ENCODE data around the gene STXBP5.
"Not testable (repeated sequence)": the region's sequence is repeated elsewhere in the genome, so short reads cannot be mapped to it uniquely, and the experiment has no call there.

Gene STXBP5

DNA sequence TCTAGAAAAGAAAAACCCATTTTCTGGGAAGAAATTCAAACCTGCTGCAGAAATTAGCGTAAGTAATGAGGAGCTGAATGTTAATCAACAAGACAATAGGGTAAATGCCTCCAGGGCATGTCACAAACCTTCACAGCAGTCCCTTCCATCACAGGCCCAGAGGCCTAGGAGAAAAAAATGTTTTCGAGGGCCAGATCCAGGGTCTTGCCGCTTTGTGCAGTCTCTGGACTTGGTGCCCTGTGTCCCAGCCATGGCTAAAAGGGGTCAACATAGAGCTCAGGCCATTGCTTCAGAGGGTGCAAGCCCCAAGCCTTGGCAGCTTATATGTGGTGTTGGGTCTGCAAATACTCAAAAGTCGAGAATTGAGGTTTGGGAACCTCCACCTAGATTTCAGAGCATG lies 99.8 kb downstream of the STXBP5 start:
- no peak for DNase-seq

DNA sequence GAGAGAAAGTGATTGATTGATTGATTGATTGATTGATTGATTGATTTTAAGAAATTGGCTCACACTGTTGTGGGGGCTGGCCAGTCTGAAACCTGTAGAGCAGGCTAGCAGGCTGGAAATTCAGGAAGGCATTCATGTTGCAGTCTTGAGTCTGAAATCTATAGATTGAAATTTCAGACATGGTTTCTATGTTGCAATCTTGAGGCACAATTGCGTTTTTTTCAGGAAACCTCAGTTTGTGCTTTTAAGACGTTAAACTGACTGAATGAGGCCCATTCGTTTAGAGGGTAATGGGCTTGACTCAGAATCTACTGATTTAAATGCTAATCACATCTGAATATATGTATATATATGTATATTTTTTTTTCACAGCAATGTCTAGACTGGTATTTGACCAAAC lies 106.3 kb downstream of the STXBP5 start:
- DNase-seq, result no peak

DNA sequence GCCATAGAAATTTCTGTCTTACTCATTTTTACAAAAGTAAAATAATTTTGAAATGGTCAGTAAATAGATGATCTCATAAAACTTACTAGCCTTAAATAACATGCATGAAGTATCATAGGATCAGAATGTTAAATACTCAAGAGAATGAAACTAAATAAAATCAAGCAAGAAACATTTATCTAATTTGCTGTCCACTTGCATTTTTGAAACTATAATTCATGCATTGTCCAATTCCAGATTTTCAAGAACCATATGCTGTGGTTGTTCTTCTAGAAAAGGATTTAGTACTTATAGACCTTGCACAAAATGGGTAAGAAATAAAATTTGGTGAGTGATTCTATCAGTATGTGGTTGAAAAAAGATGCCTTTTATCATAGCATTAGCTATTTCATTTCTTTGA lies 107.0 kb downstream of the STXBP5 start:
- DNase-seq, result no peak

DNA sequence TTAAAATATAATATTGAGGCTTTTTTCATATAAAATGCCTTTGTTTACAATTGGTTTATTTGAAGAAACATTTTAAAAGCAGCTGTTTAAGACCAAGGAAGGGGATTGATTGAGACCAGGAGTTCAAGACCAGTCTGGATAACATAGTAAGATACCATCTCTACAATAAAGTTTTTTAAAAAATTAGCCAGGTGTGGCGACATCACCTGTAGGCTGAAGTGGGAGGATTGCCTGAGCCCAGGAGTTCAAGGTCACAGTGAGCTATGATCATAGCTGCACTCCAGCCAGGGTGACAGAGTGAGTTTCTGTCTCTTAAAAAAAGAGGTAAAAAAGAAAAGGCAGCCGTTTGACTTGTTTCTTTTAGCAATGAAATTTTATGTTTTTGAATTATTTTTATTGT lies 117.0 kb downstream of the STXBP5 start:
- no peak for DNase-seq

DNA sequence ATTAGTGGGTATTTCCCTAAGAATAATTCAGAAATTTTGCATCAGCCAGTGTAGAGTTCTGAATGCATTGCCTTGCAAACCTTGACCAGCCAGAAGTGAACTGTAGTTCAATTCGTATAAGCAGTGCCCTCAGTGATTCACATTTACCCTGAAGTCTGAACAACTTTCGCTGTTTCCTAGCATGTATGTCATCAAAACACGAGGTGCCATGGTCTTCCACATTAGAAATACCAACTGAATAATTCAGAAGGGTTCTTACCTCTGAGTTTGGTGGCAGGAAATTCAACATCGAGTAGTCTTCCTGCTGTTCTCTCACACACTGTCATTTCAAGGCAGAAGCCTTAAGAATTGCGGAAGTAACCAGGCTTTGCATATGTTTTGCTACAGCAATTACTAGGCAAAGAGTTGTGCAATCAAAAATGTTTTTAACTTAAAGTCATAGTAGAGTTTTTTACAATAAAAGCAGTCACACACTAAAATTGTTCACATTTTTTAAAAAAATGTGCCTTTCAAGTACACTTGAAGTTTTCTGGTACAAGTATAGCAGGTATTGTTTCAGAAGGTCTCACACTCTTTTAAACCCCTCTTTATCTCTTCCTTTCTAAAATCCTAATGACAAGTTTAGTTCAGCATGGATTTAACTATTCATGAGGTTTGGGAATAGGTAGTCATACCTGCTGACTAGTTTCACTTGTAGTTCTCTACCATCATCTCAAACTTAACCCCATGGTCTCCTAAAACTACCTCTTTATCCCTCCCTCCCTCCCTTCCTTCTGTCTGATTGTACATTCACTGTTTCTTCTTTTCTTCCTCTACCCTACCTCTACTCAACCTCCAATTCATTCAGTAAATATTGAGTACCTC lies 118.3 kb downstream of the STXBP5 start:
- DNase-seq, result no peak

DNA sequence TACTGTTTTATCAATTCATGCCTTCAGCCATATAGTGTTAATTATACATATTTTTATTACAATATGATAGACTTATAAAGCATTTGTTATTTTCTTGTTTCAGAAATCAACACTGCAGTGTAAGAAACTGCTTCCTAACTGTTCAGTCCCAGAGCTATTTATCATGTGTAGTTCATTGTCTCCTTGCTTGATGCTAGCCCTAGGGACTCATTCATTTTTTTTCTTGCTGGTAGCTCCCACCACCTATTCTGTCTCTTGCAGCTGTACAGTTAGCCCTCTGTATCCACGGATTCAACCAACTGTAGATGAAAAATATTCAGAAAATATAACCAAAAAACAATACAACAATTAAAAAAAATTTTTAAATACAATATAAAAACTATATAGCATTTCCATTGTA lies 121.3 kb downstream of the STXBP5 start:
- DNase-seq, result no peak

DNA sequence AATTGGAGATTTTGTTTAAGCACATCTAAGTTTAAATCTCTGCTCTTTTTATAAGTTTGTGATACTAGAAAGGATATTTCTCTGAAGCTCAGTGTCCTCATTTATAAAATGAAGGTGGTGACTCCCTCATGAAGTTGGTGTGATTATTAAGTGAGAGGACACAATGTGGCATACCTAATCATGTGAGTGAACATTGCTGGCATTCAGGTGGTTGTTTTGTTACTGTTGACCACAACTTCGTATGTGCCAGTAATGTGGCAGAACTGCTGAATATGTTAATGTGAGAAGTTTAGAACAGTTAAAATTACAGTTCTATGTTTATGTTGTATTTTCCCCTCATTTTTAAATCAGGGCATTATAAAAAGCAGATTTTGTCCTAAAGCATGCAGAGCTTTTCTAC lies 127.2 kb downstream of the STXBP5 start:
- no peak for DNase-seq

DNA sequence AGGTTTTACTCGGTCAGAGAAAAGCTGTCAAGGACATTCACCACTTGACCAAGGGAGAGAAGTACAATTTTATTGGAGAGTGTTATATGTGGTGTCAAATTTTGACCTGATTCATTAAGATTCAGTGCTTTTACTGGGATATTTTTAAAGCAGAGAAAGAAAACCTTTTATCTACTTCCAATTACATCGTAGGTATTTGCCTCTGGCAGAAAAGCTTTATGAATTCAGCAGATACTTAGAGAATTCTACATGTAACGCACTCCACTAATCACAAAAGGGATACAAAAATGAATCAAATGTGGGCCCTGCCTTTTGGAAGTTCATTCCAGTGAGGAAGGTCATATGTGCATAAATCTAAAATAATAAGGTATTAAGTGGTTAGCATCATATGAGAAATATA lies 133.7 kb downstream of the STXBP5 start:
- DNase-seq, result no peak

DNA sequence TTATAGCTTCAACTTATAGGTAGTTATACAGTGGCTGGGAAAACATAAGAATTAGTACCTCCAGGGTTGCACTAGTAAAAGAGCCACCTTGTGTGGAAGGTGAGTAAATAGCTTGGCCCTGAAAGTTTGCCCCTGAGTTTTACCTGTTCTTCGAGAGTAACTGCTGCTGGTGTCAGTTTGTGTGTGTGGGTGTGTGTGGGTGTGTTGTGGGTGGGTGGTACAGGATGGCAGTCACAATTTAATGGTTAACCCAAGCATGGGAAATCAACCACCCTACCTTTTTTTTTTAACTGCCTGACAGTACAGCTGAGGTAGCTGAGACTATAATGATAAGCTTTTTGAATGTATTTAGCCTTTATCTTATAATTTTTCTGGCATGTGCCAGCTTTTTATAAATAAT lies 137.3 kb downstream of the STXBP5 start:
- no peak for DNase-seq

DNA sequence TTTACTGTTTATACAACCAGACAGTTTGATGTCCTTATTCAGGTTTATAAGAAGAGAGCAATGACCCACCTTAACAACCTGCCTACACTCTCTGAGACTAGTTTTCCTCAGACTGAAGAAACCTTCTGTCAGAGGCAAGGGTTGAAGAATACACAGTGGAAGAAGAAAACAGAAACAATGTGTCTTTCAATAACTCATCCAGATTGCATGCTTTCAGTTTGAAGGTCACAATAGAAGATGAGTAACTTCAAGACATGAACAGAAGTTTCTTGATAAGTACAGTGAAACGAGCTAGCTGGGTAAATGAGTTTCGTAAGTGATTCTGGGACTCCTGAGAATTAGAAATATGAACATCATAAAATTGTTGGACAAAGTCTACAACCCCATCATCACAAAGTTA lies 141.7 kb downstream of the STXBP5 start:
- no peak for DNase-seq

DNA sequence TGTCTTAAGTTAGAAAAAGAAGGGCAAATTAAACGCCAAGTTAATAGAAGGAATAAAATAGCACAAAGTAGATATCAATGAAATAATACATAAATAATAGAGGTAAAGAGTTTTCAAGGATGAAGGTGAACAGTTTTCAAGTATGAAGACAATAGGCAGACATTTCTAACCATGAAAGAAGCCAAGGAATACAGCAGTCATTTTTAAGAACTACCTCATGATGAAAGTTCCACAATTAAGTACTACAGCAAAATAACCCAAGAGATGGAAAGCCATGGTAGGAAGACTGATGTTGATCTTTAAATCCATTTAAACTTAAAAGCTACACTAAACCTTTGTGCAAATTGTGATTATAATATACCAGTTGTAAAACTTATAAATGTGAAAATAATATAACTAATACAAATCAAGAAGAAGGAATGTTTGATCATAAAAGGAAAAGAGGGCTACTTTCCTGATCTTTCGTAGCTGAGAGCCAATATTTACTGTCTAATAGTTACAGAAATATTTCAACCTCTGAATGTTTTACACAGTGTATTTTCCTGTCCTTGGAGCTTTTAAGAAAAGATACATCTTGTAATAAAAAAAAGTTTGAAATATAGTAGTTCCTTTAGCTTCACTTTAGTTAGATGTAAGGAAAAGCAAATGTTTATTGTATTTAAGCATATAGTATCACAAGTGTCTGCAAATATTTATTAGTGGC lies 143.1 kb downstream of the STXBP5 start:
- no peak for DNase-seq

DNA sequence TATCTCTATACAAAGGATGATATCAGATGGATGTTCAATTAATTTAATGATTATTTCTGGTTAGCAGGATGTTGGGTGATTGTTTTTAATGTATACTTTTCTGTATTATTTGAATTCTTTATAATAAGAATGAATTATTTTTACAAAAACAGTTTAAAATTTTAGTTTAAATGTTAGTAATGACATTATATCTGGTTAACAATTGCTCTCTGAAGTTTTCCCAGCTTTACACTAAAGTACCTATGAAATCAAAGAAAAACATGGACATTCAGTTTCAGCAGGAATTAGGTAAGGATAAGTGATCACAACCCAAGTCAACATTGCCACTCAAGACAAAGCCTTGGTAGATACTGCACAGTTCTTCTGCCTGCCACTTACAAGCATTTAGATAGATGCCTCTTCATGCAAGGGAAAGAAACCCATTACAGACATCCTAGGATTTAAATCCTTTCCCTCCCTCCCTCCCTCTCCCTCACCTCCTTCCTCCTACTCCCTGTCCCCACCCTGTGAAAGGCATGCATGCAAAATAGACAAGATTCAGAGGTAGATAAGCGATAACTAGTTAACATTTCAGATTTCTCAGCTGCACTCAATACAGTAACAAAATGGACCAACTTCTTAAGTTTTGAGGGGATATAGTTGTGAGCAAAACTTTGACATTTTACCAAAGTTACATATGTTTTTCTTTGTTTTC lies 143.8 kb downstream of the STXBP5 start:
- no peak for DNase-seq

DNA sequence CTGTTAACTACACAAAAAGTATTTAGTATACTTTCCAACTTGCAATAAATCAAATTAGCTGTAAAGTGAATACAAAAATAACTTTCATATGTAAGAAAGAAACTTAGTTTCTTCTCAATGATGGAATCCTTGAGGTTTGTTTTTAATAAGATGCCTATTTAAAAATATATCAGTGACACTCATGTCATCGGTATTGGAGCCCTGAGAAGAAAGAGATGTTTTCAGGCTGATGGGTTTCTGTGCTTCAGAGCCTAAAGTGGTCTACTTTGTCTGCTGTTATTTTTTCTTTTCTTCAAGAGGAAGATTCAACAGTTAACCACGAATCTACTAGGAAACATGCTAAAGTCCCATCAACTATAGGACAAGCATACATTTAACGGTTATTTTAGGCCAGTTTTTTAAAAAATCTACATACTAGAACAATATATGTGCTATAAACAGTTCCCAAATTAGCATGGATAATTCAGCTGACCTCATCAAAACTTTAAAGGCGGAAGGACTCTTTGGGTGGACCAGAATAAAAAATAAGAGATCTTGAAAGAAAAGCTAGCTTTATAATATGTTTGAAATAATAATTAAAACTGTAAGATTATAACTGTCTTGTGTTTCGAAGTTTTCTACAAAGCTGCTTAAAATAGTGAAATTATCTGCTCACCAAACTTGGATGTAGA lies 157.2 kb downstream of the STXBP5 start:
- no peak for DNase-seq

DNA sequence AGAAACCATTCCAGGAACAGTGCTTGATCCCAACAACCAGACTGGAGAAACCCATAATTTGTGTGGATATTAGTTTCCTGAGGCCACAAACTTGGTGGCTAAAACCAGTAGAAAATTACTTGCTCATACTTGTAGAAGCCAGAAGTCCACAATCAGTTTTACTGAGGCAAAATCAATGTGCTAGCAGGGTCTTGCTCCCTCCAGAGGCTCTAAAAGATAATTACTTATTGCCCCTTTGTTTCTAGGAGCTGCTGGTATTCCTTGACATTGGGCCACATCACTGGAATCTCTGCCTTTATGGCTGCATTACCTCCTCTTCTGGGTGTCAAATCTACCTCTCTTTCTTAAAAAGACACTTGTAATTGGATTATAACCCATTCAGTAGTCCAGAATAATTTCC lies 162.1 kb downstream of the STXBP5 start:
- no peak for DNase-seq

DNA sequence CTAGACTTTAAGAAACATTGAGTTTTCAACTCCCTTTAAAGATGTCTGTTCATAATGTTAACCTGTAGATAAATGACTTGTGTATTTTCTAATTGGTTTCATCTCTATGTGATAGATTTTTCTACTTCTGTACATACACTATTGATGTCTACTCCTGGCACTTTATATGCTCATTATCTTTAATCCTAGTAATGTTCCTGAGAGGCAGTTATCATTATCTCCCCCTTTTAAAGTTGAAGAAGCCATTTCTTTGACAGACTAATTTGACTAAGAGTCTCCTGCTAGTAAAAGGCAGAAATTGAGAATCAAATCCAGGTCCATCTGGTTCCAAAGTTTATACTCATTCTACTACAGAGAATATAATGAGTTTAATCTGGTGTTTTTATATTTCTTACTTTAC lies 167.1 kb downstream of the STXBP5 start:
- no peak for DNase-seq

DNA sequence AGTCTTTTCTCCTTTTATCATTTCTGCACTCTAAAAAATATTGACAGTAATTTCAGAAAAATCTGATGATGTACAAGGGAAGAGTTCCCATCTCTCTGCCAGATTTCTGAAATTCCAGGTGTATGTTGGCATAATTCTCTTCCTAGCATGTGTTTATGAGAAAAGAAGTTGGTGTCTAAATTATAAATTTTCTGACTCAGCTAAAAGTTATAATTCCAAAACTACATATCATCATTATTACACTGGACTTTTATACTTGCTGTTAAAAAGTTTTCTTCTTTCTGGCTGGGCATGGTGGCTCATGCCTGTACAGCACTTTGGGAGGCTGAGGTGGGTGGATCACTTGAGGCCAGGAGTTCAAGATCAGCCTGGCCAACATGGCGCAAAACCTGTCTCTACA lies 168.6 kb downstream of the STXBP5 start:
- no peak for DNase-seq

DNA sequence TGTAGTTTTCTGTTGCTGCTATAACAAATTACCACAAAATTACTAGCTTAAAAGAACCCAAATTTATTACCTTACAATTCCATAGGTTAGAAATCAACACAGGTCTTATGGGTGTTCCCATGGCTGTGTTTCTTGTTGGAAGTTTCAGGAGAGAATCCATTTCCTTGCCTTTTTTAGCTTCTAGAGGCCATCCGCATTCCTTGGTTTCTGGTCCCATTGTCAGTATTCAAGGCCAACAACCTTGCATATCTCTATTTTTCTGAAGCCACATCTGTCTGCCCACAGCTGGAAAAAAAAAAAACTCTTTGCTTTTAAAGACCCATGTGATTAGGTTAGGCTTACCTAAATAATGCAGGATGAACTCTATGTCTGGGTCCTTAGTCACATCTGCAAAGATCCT lies 174.6 kb downstream of the STXBP5 start:
- DNase-seq, result no peak

DNA sequence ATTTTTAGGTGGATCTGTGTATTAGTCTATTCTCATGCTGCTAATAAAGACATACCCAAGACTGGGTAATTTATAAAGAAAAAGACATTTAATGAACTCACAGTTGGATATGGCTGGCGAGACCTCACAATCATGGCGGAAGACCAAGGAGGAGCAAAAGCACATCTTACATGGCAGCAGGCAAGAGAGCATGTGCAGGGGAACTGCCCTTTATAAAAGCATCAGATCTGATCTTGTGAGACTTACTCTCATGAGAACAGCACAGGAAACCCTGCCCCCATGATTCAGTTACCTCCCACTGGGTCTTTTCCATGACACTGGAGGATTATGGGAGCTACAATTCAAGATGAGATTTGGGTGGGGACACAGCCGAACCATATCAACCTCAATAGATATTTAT lies 176.6 kb downstream of the STXBP5 start:
- not testable (repeated sequence) for DNase-seq

DNA sequence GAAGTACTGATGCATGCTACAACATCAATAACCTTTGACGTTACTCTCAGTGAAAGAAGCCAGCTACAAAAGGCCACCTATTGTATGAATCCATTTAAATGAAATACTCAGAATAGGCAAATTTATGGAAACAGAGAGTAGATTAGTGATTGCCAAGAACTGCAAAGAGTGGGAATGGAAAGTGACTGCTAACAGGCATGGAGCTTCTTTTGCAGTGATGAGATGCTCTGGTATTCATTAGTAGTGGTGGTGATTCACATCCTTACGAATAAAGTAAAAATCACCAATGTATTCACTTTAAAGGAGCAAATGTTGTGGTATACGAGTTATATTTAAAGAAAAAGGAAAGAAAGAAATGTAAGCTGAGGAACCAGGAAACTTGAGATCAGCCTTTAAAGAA lies 177.5 kb downstream of the STXBP5 start:
- DNase-seq, result no peak

DNA sequence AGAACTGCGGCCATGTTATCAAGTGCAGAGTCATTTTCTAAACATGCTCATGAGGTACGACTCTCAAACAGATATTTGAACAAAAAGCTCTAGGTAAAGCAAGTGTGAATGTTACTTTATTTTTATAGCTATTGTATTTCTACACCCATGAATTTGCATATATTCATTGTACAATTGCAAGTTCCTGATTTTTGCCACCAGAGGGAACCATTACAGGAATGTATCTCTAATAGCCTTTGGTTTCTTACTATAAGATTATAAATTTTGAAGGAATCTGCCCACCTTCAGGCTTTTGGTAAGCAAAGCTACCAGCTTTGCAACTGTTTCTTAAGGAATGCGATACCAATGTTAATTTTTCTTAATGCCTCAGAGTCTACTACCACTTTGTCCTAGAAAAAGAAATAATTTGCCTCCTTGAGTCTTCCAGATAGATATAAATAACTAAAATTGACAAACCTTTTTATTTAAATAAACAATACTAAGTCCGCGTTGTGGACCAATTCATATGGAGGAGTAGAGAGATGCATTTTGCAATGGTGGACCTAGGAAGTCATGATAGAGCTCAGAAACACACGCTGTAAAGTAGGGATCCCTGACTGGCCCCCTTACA lies 178.8 kb downstream of the STXBP5 start:
- no peak for DNase-seq

DNA sequence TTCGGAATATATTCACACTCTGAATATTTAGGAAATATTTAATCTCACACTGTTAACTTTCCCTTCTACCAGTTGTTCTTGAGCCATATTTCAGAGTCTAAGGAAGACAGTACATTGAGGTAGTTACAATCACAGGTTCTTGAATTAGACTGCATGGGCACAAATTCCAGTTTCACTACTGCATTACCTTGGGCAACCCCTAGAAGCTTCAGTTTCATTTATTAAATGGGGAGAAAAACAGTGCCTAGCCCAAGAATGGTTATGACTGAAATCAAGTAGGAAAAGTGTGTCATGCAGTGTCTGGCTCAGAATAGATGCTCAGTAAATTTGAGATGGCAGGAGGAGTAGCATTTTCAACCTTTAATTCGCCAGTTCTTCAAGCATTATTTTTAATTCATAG lies 179.8 kb downstream of the STXBP5 start:
- DNase-seq, result no peak

DNA sequence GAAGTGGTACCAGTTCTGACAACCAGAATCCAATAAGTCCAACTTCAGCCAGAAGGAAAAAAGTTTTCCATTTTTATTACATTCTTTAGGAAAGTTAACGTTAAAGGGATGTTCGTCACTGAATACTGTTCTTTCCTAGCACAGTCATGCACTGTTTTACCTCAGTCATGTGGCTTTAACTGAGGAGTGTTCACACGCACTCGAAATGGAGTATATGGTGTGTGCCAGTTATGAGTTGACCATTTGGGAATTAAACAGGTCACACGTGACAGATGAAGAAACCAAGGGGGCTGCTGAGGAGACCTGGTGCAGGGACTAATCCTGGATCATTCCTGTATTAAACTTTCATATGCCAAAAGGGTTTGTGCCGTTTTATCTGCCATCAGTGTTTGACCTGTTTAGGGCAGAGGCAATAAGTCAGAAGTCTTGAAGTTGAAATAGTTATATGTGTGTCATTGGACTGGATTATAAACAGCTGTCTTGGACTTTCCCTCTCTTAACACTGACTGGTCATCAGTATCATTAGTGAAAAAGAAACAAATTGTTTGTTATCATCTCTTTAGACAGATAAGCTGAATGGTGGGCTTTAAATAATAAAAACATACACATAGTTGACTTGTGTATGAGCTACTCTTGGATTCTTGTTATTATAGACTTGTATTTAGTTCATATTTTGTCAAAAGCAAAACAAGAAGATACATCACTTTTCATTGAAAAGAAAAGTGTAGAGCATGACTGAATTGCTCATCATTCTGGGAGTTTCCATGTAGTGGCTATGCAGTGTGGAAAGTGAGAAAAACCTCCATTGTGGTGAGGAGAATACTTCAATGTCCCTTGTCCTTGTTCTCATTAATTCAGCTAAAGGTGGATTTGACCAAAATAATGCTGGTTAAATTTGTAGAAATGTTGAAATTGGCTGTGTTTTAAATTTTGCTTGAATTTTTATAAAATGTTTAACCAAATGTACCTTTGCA lies 180.8 kb downstream of the STXBP5 start:
- no peak for DNase-seq
